Breast epithelium (tissue), 4 donors: ENCODE data around the gene FXYD1. TPM values are rescaled to one million over a fixed set of nuclear protein-coding genes. Genes with fewer than 3 reads are reported as not detected.

ENCODE experiments used
- DNase-seq, 2 donors: peaks; one replicate each; pipeline ENCODE4 v3.0.0-alpha.2; 2019; ENCODE audit warnings: low spot score in 2 of 2
- H3K27ac ChIP-seq, 2 donors: fragments of 200-600 bp; sonication (generic) in 1 of 2; one replicate each; pipeline ENCODE4 v1.5.1; 2016 to 2019; ENCODE audit warnings: mild to moderate bottlenecking in 1 of 2
- H3K27me3 ChIP-seq, 2 donors: fragments of 200-600 bp; sonication (generic) in 1 of 2; one replicate each; pipeline versions ENCODE4 v1.5.1 to v1.6.0; 2017 to 2019; ENCODE audit warnings: control low read depth in 1 of 2, mild to moderate bottlenecking in 1 of 2
- H3K36me3 ChIP-seq: fragments of 200-600 bp; one replicate; pipeline ENCODE4 v1.5.1; 2019
- H3K4me1 ChIP-seq, 2 donors: fragments of 200-600 bp; sonication (generic); one replicate each; pipeline ENCODE4 v1.5.1; 2016 to 2019; ENCODE audit warnings: control low read depth in 1 of 2
- H3K4me3 ChIP-seq, 3 donors: fragments of 200-600 bp; sonication (generic); 1 replicate in 2 of 3; 2 replicates in 1 of 3; pipeline ENCODE4 v1.5.1; 2016 to 2019; ENCODE audit warnings: mild to moderate bottlenecking in 3 of 3, moderate library complexity in 2 of 3
- H3K9me3 ChIP-seq, 2 donors: fragments of 200-600 bp; sonication (generic) in 1 of 2; one replicate each; pipeline ENCODE4 v1.5.1; 2016 to 2019; ENCODE audit warnings: control low read depth in 1 of 2
- POLR2A ChIP-seq: fragments of 450-650 bp; IDR thresholded peaks from one replicate; pipeline ENCODE4 v1.6.1; 2016; ENCODE audit warnings: antibody characterized with exemption, mild to moderate bottlenecking, moderate library complexity
- POLR2AphosphoS5 ChIP-seq, 3 donors: sonication (generic); formaldehyde crosslinking; IDR thresholded peaks; one replicate each; pipeline ENCODE4 v1.6.1; 2017; ENCODE audit warnings: antibody characterized with exemption in 3 of 3
- intact Hi-C: fragments of 100-400 bp; cut with DNase I; formaldehyde crosslinking; loops from one replicate; pipeline ENCODE4 v1.15.1; 2023; ENCODE audit warnings: low total_unique reads
- total RNA-seq, 3 donors: library from RNA; depleted of rRNA; stranded (reverse); fragments of >200 nt; gene quantifications; one replicate each; pipeline ENCODE4 v1.1.0, GENCODE V29; 2016
- TF ChIP-seq, protein P1 (sequence below), 3 donors: fragments of 450-650 bp; IDR thresholded peaks; one replicate each; pipeline ENCODE4 v1.5.1; 2016 to 2017; ENCODE audit warnings: antibody characterized with exemption in 3 of 3, mild to moderate bottlenecking in 3 of 3, moderate library complexity in 3 of 3

Gene FXYD1
- 10 to 100 TPM; 15.5 to 75.5 (median 34.7) TPM for total RNA-seq

DNA sequence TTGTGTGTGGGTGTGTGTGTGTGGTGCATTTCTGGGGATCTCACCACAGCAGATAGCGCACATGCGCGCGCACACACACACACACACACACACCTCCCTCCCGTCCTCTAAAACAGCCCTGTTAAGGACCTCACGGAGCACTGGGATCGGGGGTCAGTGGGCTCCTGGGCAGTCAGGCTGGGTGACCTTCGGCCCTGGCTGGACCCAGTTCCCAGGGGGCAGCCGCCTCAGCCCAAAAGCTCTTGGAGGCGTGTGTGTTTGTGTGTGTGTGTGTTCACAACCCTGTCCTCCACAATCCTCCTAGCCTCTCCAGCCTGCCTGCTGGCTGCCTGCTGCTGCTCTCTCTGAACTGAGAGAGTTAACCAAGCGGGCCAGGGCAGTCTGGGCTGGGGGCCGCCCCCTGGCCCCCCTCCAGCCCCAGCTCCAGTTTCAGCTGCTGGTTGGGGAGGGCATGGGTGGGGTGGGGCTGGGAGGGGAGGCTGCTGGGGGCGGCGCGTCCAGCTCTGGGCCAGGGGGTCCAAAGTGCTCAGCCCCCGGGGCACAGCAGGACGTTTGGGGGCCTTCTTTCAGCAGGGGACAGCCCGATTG is at the start of gene FXYD1:
Gene FXYD1 (plus strand): TSS at position 520 of the 588 bp plus-strand sequence. CDS start 1,256 bp downstream, outside the sequence.
- no peak for DNase-seq
- H3K36me3 ChIP-seq = no peaks in the 10 kb centered on the region
- TF ChIP-seq, protein P1, sequence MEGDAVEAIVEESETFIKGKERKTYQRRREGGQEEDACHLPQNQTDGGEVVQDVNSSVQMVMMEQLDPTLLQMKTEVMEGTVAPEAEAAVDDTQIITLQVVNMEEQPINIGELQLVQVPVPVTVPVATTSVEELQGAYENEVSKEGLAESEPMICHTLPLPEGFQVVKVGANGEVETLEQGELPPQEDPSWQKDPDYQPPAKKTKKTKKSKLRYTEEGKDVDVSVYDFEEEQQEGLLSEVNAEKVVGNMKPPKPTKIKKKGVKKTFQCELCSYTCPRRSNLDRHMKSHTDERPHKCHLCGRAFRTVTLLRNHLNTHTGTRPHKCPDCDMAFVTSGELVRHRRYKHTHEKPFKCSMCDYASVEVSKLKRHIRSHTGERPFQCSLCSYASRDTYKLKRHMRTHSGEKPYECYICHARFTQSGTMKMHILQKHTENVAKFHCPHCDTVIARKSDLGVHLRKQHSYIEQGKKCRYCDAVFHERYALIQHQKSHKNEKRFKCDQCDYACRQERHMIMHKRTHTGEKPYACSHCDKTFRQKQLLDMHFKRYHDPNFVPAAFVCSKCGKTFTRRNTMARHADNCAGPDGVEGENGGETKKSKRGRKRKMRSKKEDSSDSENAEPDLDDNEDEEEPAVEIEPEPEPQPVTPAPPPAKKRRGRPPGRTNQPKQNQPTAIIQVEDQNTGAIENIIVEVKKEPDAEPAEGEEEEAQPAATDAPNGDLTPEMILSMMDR (IDR thresholded peaks at IDR 0.05) = no peak
- TF ChIP-seq POLR2AphosphoS5 (IDR thresholded peaks at IDR 0.05) = no peak
- no peak for TF ChIP-seq POLR2A
- H3K4me3 ChIP-seq = peak within 1 kb of the TSS; percentile 38 to 66 (median 44)
- H3K27me3 ChIP-seq = peaks cover 0 to 4% of the 10 kb centered on the region in 2 donors
- peak within 1 kb of the TSS; percentile 81 to 97 for H3K27ac ChIP-seq
- intact Hi-C loops = no loop called here
- no peaks in the 10 kb centered on the region for H3K9me3 ChIP-seq
- peaks cover 0 to 5% of the 10 kb centered on the region in 2 donors for H3K4me1 ChIP-seq

DNA sequence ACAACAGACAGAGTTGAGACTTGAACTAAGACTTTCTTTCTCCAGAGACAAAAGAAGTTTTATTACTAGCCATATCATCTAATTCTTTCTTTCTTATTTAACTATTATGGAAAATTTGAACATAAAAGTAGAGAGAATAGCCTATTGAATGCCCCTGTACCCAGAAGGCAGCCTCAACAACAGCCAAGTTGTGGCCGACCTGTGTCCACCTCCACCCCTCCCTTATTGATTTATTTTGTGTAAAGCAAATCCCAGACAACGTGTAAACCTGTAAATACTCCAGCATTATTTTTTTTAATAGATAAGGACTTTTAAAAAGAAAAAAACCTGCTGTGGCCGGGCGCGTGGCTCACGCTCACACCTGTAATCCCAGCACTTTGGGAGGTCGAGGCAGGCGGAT is 49.1 kb upstream of the FXYD1 start:
- TF ChIP-seq, protein P1 (IDR thresholded peaks at IDR 0.05) = no peak
- TF ChIP-seq POLR2AphosphoS5 (IDR thresholded peaks at IDR 0.05) (no peak), POLR2A (no peak)
- intact Hi-C loops = no loop called here

GRCh38 chr19:35090160-35090505 is 48.5 kb upstream of the FXYD1 start:
- no peaks in the 10 kb centered on the region for H3K4me1 ChIP-seq
- intact Hi-C loops = no loop called here
- H3K9me3 ChIP-seq = no peaks in the 10 kb centered on the region
- H3K27me3 ChIP-seq = no peaks in the 10 kb centered on the region
- no peak for DNase-seq
- peak overlapping the region in 2 of 3 donors; percentile 37 to 51 for H3K4me3 ChIP-seq
- H3K36me3 ChIP-seq = no peaks in the 10 kb centered on the region
- TF ChIP-seq POLR2AphosphoS5 (IDR thresholded peaks at IDR 0.05) = no peak
- TF ChIP-seq, protein P1 (IDR thresholded peaks at IDR 0.05) = no peak
- TF ChIP-seq POLR2A = no peak
- H3K27ac ChIP-seq = no peak overlapping the region

More for the DNA sequence above, 49.1 kb upstream of the FXYD1 start:
- no peak for DNase-seq
- Histone ChIP-seq H3K27ac (no peak overlapping the region), H3K4me1 (no peaks in the 10 kb centered on the region), H3K36me3 (no peaks in the 10 kb centered on the region), H3K4me3 (no peak overlapping the region), H3K9me3 (no peaks in the 10 kb centered on the region), H3K27me3 (no peaks in the 10 kb centered on the region)

- no peaks in the 10 kb centered on the region for H3K36me3 ChIP-seq
- DNase-seq = peak in 1 of 2 donors; percentile 67
- H3K27me3 ChIP-seq = no peaks in the 10 kb centered on the region
- no peaks in the 10 kb centered on the region for H3K4me1 ChIP-seq
- H3K27ac ChIP-seq = no peak overlapping the region
- TF ChIP-seq POLR2A (no peak), POLR2AphosphoS5 (IDR thresholded peaks at IDR 0.05) (no peak)
- TF ChIP-seq, protein P1 (IDR thresholded peaks at IDR 0.05) = peak; percentile 54 to 77 (median 64)
- H3K4me3 ChIP-seq = peak overlapping the region in 2 of 3 donors; percentile 37 to 51
- intact Hi-C loops = no loop called here
- no peaks in the 10 kb centered on the region for H3K9me3 ChIP-seq
These were observed 48.0 kb upstream of the FXYD1 start for GRCh38 chr19:35090506-35091214.

DNA sequence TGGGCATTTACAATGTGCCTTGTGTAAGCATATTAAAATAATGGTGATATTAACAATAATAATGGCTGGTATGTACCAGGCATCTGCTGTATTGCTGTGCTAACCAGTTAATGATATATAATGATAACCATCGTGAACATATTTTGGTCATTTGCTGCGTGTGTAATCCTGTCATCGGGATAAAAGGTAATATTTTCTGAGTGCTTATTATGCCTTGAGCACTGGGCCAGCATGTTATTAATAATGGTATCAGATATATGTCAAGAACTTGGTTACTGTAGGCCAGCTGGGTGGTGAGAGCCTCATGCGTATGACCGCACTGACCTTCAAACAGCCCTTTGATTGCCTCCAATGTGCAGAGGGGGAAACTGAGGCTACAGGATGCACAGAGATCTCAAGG is 45.2 kb upstream of the FXYD1 start:
- intact Hi-C loops = no loop called here
- TF ChIP-seq POLR2A = no peak
- H3K4me1 ChIP-seq = no peaks in the 10 kb centered on the region
- H3K4me3 ChIP-seq = no peak overlapping the region
- H3K36me3 ChIP-seq = no peaks in the 10 kb centered on the region
- H3K27me3 ChIP-seq = no peaks in the 10 kb centered on the region
- no peaks in the 10 kb centered on the region for H3K9me3 ChIP-seq
- no peak overlapping the region for H3K27ac ChIP-seq
- DNase-seq = no peak
